Lung (tissue), 12 donors: Measurements from ENCODE around the gene RBM6. TPM values are rescaled to one million over a fixed set of nuclear protein-coding genes. Genes with fewer than 3 reads are reported as not detected.
"Not testable (repeated sequence)": the region's sequence is repeated elsewhere in the genome, so short reads cannot be mapped to it uniquely, and the experiment has no call there.

Experiments used
- ATAC-seq: fragments of 200-7000 bp; cut with Tn5 transposase; one replicate; pipeline ENCODE4 v1.9.1; 2020; ENCODE audit warnings: moderate number of reproducible peaks; ENCODE audit not compliant: insufficient read depth, low FRiP score
- DNase-seq, 3 donors: peaks; one replicate each; pipeline ENCODE4 v3.0.0-alpha.2; 2013 to 2017
- H3K27ac ChIP-seq, 2 donors: one replicate each; pipeline ENCODE4 v1.5.1; 2013; ENCODE audit warnings: mild to moderate bottlenecking in 2 of 2, moderate library complexity in 2 of 2, control low read depth in 1 of 2, inconsistent platforms in 1 of 2, low read depth in 1 of 2, low read length in 1 of 2
- H3K27me3 ChIP-seq, 3 donors: one replicate each; pipeline ENCODE4 v1.5.1; 2013; ENCODE audit warnings: low read length in 2 of 3; ENCODE audit not compliant: control insufficient read depth in 3 of 3, insufficient read depth in 3 of 3
- H3K36me3 ChIP-seq, 4 donors: one replicate each; pipeline ENCODE4 v1.5.1; 2013; ENCODE audit warnings: low read length in 4 of 4, mild to moderate bottlenecking in 1 of 4, moderate library complexity in 1 of 4; ENCODE audit not compliant: control insufficient read depth in 4 of 4, insufficient read depth in 4 of 4
- H3K4me1 ChIP-seq, 5 donors: one replicate each; pipeline ENCODE4 v1.5.1; 2013; ENCODE audit warnings: low read length in 5 of 5, mild to moderate bottlenecking in 2 of 5, moderate library complexity in 1 of 5; ENCODE audit not compliant: control insufficient read depth in 5 of 5, insufficient read depth in 5 of 5
- H3K4me3 ChIP-seq: one replicate; pipeline ENCODE4 v1.5.1; 2013; ENCODE audit warnings: mild to moderate bottlenecking, control low read depth, moderate library complexity
- H3K9ac ChIP-seq, 2 donors: one replicate each; pipeline ENCODE4 v1.5.1; 2013; ENCODE audit warnings: low read length in 2 of 2, control low read depth in 1 of 2; ENCODE audit not compliant: insufficient read depth in 1 of 2
- H3K9me3 ChIP-seq, 4 donors: one replicate each; pipeline ENCODE4 v1.5.1; 2013; ENCODE audit warnings: low read length in 3 of 4, mild to moderate bottlenecking in 1 of 4, moderate library complexity in 1 of 4; ENCODE audit not compliant: control insufficient read depth in 4 of 4, insufficient read depth in 3 of 4
- CTCF ChIP-seq: IDR thresholded peaks from 2 replicates; pipeline ENCODE4 v1.5.1; 2012; ENCODE audit warnings: mild to moderate bottlenecking; ENCODE audit errors: control extremely low read depth, extremely low read depth
- WGBS, 2 donors: extraction: QIAGEN DNeasy Blood & Tissue Kit; methylation state at CpG; one replicate each; pipeline ENCODE4 v1.1.7; 2013; 5-methylcytosine and 5-hydroxymethylcytosine counted together
- polyA plus RNA-seq, 2 donors: library from polyadenylated mRNA; stranded (reverse); fragments of 200-250 nt; gene quantifications; one replicate each; pipeline ENCODE4 v1.2.1, GENCODE V29; 2013
- total RNA-seq, 2 donors: library from RNA; depleted of rRNA in 1 of 2; stranded (reverse); fragments of >200 nt in 1 of 2; gene quantifications; one replicate each; pipeline ENCODE4 v1.2.1, GENCODE V29; 2014 to 2021
- donor health status: control.
- donor health status: control.
- donor health status: Bipolar disorder and iron deficiency.
- donor health status: healthy.
- donor health status: DM: yes; HTN: yes; CAD: no.

RBM6 gene
- total and polyA plus RNA-seq, 4 donors: 42.1 to 126 (median 79.7) TPM

DNA sequence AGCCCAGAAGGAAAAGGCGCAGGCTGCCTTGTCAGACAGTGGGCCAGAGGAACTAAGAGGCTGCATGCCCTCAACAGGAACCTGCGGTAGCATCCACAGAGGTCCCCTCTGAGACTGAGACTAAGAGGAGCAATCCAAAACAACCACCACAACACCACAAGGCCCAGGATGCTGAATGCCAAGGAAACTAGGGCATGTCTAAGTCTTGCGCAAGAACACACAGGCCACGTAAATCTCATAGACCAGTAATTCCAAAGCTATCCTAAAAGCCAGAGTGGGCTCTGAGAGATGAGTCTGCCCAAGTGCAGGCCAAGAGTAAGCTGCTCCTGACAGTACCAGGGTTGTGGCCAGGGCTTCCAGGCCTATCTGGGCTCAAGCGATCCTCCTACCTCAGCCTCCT is 23.3 kb upstream of the RBM6 start:
- no peaks in the 10 kb centered on the region for H3K9me3 ChIP-seq
- ATAC-seq (no peak), DNase-seq (no peak)
- H3K27ac ChIP-seq: no peak overlapping the region
- TF ChIP-seq CTCF: no peak
- no peak overlapping the region for H3K4me3 ChIP-seq
- H3K4me1 ChIP-seq: no peaks in the 10 kb centered on the region
- H3K27me3 ChIP-seq: no peaks in the 10 kb centered on the region
- WGBS, 2 donors: 85% methylated on average over 5 of the region's 5 CpGs
- no peak overlapping the region for H3K9ac ChIP-seq
- peaks cover 0 to 9% (median 0%) of the 10 kb centered on the region in 4 donors for H3K36me3 ChIP-seq

- not testable (repeated sequence) for H3K4me1 ChIP-seq, H3K27ac ChIP-seq, H3K9ac ChIP-seq, H3K9me3 ChIP-seq, H3K4me3 ChIP-seq, DNase-seq, ATAC-seq, H3K36me3 ChIP-seq, H3K27me3 ChIP-seq
- WGBS, 2 donors: 71 to 87% methylated on average over 19 of the region's 19 CpGs
Measured at GRCh38 chr3:49917806-49918590, 22.0 kb upstream of the RBM6 start.

- no peak overlapping the region for H3K9ac ChIP-seq
- H3K4me3 ChIP-seq: no peak overlapping the region
- ATAC-seq (no peak), DNase-seq (no peak)
- 86 to 98% methylated on average over 2 of the region's 2 CpGs for WGBS, 2 donors
- no peak for TF ChIP-seq CTCF
- peaks cover 0 to 5% (median 4%) of the 10 kb centered on the region in 5 donors for H3K4me1 ChIP-seq
- no peaks in the 10 kb centered on the region for H3K27me3 ChIP-seq
- H3K27ac ChIP-seq: no peak overlapping the region
- no peaks in the 10 kb centered on the region for H3K36me3 ChIP-seq
- no peaks in the 10 kb centered on the region for H3K9me3 ChIP-seq
Measured at GRCh38 chr3:49924683-49925082, 15.3 kb upstream of the RBM6 start.

DNA sequence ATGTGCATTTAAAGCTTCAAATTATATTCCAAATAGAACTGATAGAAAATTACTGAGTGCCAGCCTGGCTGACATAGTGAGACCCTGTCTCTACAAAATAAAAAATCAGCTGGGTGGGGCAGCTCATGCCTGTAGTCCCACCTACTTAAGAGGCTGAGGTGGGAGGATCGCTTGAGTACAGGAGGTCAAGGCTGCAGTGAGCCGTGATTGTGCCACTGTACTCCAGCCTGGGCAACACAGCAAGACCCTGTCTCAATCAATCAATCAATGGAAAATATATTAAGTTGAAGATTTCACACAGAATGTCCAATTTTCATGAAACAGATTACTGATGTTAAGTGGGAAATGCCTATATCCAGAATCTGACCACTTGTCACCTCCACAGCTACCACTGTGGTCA is 14.5 kb upstream of the RBM6 start:
- no peak for DNase-seq
- ATAC-seq: no peak
- Histone ChIP-seq H3K9me3 (no peaks in the 10 kb centered on the region), H3K36me3 (no peaks in the 10 kb centered on the region), H3K4me1 (peaks cover 0 to 9% (median 4%) of the 10 kb centered on the region in 5 donors), H3K9ac (no peak overlapping the region), H3K4me3 (no peak overlapping the region), H3K27ac (no peak overlapping the region), H3K27me3 (no peaks in the 10 kb centered on the region)
- 93 to 98% methylated on average over 2 of the region's 2 CpGs for WGBS, 2 donors
- no peak for TF ChIP-seq CTCF
